IMR-90 (cell line): ENCODE results near the gene OSM. TPM values are rescaled to one million over a fixed set of nuclear protein-coding genes. Genes with fewer than 3 reads are reported as not detected.

Source experiments
- ATAC-seq: fragments of 200-7000 bp; cut with Tn5 transposase; 2 replicates; pipeline ENCODE4 v1.9.1; 2020; ENCODE audit warnings: low read depth, mild to moderate bottlenecking, moderate library complexity
- BruUV-seq: library from RNA; stranded (reverse); fragments of 400-500 nt; replicated peaks from 2 replicates; lab custom pipeline; 2021; lab: Mats Ljungman, UMichigan
- CTCF ChIA-PET: fragments of 300-600 bp; formaldehyde crosslinking; extraction: SDS; loops from one replicate; lab custom pipeline; 2021; ENCODE audit warnings: antibody characterized with exemption; lab: Yijun Ruan, JAX
- POLR2A ChIA-PET: fragments of 300-600 bp; sonication (Branson Sonifier 250); formaldehyde crosslinking; loops from one replicate; lab custom pipeline; 2022; ENCODE audit warnings: antibody characterized with exemption; ENCODE audit not compliant: unreplicated experiment; lab: Charles Lee
- DNase-seq: peaks from one replicate; pipeline ENCODE4 v3.0.0; 2013
- H2AFZ ChIP-seq: replicated peaks from 2 replicates; pipeline ENCODE3; 2013; ENCODE audit warnings: low read length, mild to moderate bottlenecking; ENCODE audit not compliant: poor library complexity
- H2AK5ac ChIP-seq: 2 replicates; pipeline ENCODE4 v1.6.1; 2013; ENCODE audit warnings: low read depth, low read length, inconsistent platforms
- H2AK9ac ChIP-seq: replicated peaks from 2 replicates; pipeline ENCODE3; 2013; ENCODE audit warnings: mild to moderate bottlenecking, low read depth, low read length, moderate library complexity; ENCODE audit not compliant: poor library complexity
- H2BK120ac ChIP-seq: 2 replicates; pipeline ENCODE4 v1.6.1; 2013; ENCODE audit warnings: low read depth, low read length, inconsistent platforms
- H2BK15ac ChIP-seq: 3 replicates; pipeline ENCODE4 v1.6.1; 2013; ENCODE audit warnings: low read depth, low read length, inconsistent platforms
- H2BK20ac ChIP-seq: 2 replicates; pipeline ENCODE4 v1.6.1; 2013; ENCODE audit warnings: low read depth, mild to moderate bottlenecking, inconsistent platforms, low read length, moderate library complexity
- H2BK5ac ChIP-seq: 2 replicates; pipeline ENCODE4 v1.6.1; 2013; ENCODE audit warnings: mild to moderate bottlenecking, low read depth, low read length, inconsistent platforms; ENCODE audit not compliant: poor library complexity, severe bottlenecking
- H3K14ac ChIP-seq: replicated peaks from 2 replicates; pipeline ENCODE4 v1.6.1; 2013; ENCODE audit warnings: low read depth, low read length, inconsistent platforms
- H3K18ac ChIP-seq: 2 replicates; pipeline ENCODE4 v1.6.1; 2013; ENCODE audit warnings: low read depth, low read length, control low read depth
- H3K23ac ChIP-seq: 2 replicates; pipeline ENCODE4 v1.6.1; 2013; ENCODE audit warnings: low read depth, low read length, inconsistent platforms
- H3K27ac ChIP-seq: 2 replicates; pipeline ENCODE4 v1.5.1; 2013; ENCODE audit warnings: mild to moderate bottlenecking, control low read depth, low read length; ENCODE audit not compliant: insufficient read depth
- H3K27me3 ChIP-seq: 2 replicates; pipeline ENCODE4 v1.6.1; 2013; ENCODE audit warnings: low read length; ENCODE audit not compliant: control insufficient read depth, insufficient read depth
- H3K36me3 ChIP-seq: 2 replicates; pipeline ENCODE4 v1.6.1; 2013; ENCODE audit warnings: low read length, mixed read lengths; ENCODE audit not compliant: control insufficient read depth, insufficient read depth
- H3K4ac ChIP-seq: 2 replicates; pipeline ENCODE4 v1.6.1; 2013; ENCODE audit warnings: low read depth, low read length, inconsistent platforms
- H3K4me1 ChIP-seq: 2 replicates; pipeline ENCODE4 v1.6.1; 2013; ENCODE audit warnings: low read length, mixed read lengths; ENCODE audit not compliant: control insufficient read depth, insufficient read depth
- H3K4me2 ChIP-seq: 2 replicates; pipeline ENCODE4 v1.6.1; 2013; ENCODE audit warnings: low read depth, mild to moderate bottlenecking, control low read depth, low read length, moderate library complexity
- H3K4me3 ChIP-seq: 2 replicates; pipeline ENCODE4 v1.5.1; 2013; ENCODE audit warnings: low read depth, mild to moderate bottlenecking, control low read depth, low read length, moderate library complexity; ENCODE audit not compliant: insufficient read depth
- H3K56ac ChIP-seq: 2 replicates; pipeline ENCODE4 v1.6.1; 2013; ENCODE audit warnings: low read length, inconsistent platforms; ENCODE audit not compliant: insufficient read depth; ENCODE audit errors: extremely low read depth
- H3K79me1 ChIP-seq, 2 experiments: 2 replicates each; pipeline ENCODE4 v1.6.1; 2013; ENCODE audit warnings: low read length in 2 of 2, inconsistent platforms in 1 of 2, low read depth in 1 of 2
- H3K9ac ChIP-seq: 2 replicates; pipeline ENCODE4 v1.6.1; 2013; ENCODE audit warnings: low read depth, low read length, control low read depth
- H3K9me1 ChIP-seq: 2 replicates; pipeline ENCODE4 v1.6.1; 2013; ENCODE audit warnings: low read length, inconsistent platforms; ENCODE audit not compliant: insufficient read depth
- H3K9me3 ChIP-seq: 2 replicates; pipeline ENCODE4 v1.6.1; 2013; ENCODE audit warnings: low read length; ENCODE audit not compliant: control insufficient read depth, insufficient read depth
- H4K20me1 ChIP-seq: 2 replicates; pipeline ENCODE4 v1.6.1; 2013; ENCODE audit warnings: low read length, inconsistent platforms; ENCODE audit not compliant: insufficient read depth
- H4K5ac ChIP-seq: 2 replicates; pipeline ENCODE4 v1.6.1; 2013; ENCODE audit warnings: mild to moderate bottlenecking, low read depth, low read length, control low read depth
- H4K8ac ChIP-seq, 2 experiments: 2 replicates each; pipeline ENCODE4 v1.6.1; 2013; ENCODE audit warnings: low read depth in 2 of 2, low read length in 2 of 2, control low read depth in 1 of 2, inconsistent platforms in 1 of 2
- H4K91ac ChIP-seq: 2 replicates; pipeline ENCODE4 v1.6.1; 2013; ENCODE audit warnings: low read depth, low read length, inconsistent platforms; ENCODE audit not compliant: insufficient read depth
- BHLHE40 ChIP-seq: fragments of 150-350 bp; IDR thresholded peaks from 2 replicates; pipeline ENCODE4 v1.6.1; 2016; ENCODE audit warnings: mild to moderate bottlenecking, low read depth, low read length
- CEBPB ChIP-seq: IDR thresholded peaks from 2 replicates; pipeline ENCODE4 v1.6.1; 2012; ENCODE audit warnings: low read depth, low read length, improper control_type of control experiment
- CHD1 ChIP-seq: IDR thresholded peaks from 2 replicates; pipeline ENCODE4 v1.6.1; 2012; ENCODE audit warnings: low read depth, low read length, improper control_type of control experiment
- FOS ChIP-seq: fragments of 150-350 bp; IDR thresholded peaks from 2 replicates; pipeline ENCODE4 v1.6.1; 2016; ENCODE audit warnings: low read depth, low read length
- MAFK ChIP-seq: IDR thresholded peaks from 2 replicates; pipeline ENCODE4 v1.6.1; 2012; ENCODE audit warnings: low read depth, low read length, improper control_type of control experiment
- MAZ ChIP-seq: IDR thresholded peaks from 2 replicates; pipeline ENCODE4 v1.6.1; 2012; ENCODE audit warnings: low read depth, mild to moderate bottlenecking, low read length, improper control_type of control experiment, moderate library complexity, borderline replicate concordance
- NFE2L2 ChIP-seq: fragments of 150-350 bp; IDR thresholded peaks from 2 replicates; pipeline ENCODE4 v1.6.1; 2016; ENCODE audit warnings: low read depth, mild to moderate bottlenecking, low read length
- POLR2A ChIP-seq: IDR thresholded peaks from 2 replicates; pipeline ENCODE4 v1.6.1; 2012; ENCODE audit warnings: mild to moderate bottlenecking, low read depth, low read length
- RAD21 ChIP-seq: IDR thresholded peaks from 2 replicates; pipeline ENCODE4 v1.6.1; 2012; ENCODE audit warnings: low read length, improper control_type of control experiment
- RCOR1 ChIP-seq: IDR thresholded peaks from 2 replicates; pipeline ENCODE4 v1.6.1; 2012; ENCODE audit warnings: mild to moderate bottlenecking, low read length, improper control_type of control experiment; ENCODE audit not compliant: insufficient replicate concordance
- RFX5 ChIP-seq: IDR thresholded peaks from 2 replicates; pipeline ENCODE4 v1.8.0; 2012; ENCODE audit warnings: low read depth, mild to moderate bottlenecking, low read length, moderate library complexity
- SMC3 ChIP-seq: fragments of 150-350 bp; IDR thresholded peaks from 2 replicates; pipeline ENCODE4 v1.6.1; 2016; ENCODE audit warnings: low read depth, mild to moderate bottlenecking, antibody characterized with exemption, low read length, moderate library complexity
- USF2 ChIP-seq: fragments of 150-350 bp; IDR thresholded peaks from 2 replicates; pipeline ENCODE4 v1.6.1; 2017; ENCODE audit warnings: mild to moderate bottlenecking, antibody characterized with exemption, low read length, low read depth
- WGBS, 2 experiments: methylation state at CpG; one replicate each; pipeline versions ENCODE4 v1.1.5 to v1.1.7; 2013; ENCODE audit warnings: missing lambda C conversion rate in 2 of 2; ENCODE audit not compliant: insufficient read length in 1 of 2; ENCODE audit errors: extremely low coverage in 2 of 2; 5-methylcytosine and 5-hydroxymethylcytosine counted together
- dilution Hi-C: fragments of 300-500 bp; cut with HindIII; formaldehyde crosslinking; loops from one replicate; pipeline ENCODE4 v1.14.3; 2018; ENCODE audit warnings: low sequenced_read_pairs; ENCODE audit not compliant: unreplicated experiment
- in situ Hi-C: fragments of 300-500 bp; cut with MboI; formaldehyde crosslinking; loops from 3 replicates; pipeline ENCODE4 v1.14.3; 2019; ENCODE audit warnings: low sequenced_read_pairs, inconsistent platforms, mixed read lengths
- intact Hi-C: fragments of 100-400 bp; cut with micrococcal nuclease; formaldehyde crosslinking; loops from 2 replicates; pipeline ENCODE4 v1.10.0; 2022
- polyA plus RNA-seq, 3 experiments: library from polyadenylated mRNA; depleted of rRNA; stranded (reverse); fragments of >200 nt; gene quantifications; 2 replicates each; pipeline ENCODE4 v1.2.3, GENCODE V29; 2012; ENCODE audit warnings: low replicate concordance in 1 of 3
- total RNA-seq: library from RNA; depleted of rRNA; stranded (reverse); fragments of >200 nt; gene quantifications from 2 replicates; pipeline ENCODE4 v1.2.3, GENCODE V29; 2012
- TF ChIP-seq, protein P1 (sequence below): conservative IDR thresholded peaks from 2 replicates; pipeline ENCODE4 v1.5.1; 2012; ENCODE audit warnings: mild to moderate bottlenecking, low read depth, low read length, improper control_type of control experiment

OSM gene
- total and polyA plus RNA-seq, 2 of the 4 experiments (the other 2 are of a cell fraction) = not detected

DNA sequence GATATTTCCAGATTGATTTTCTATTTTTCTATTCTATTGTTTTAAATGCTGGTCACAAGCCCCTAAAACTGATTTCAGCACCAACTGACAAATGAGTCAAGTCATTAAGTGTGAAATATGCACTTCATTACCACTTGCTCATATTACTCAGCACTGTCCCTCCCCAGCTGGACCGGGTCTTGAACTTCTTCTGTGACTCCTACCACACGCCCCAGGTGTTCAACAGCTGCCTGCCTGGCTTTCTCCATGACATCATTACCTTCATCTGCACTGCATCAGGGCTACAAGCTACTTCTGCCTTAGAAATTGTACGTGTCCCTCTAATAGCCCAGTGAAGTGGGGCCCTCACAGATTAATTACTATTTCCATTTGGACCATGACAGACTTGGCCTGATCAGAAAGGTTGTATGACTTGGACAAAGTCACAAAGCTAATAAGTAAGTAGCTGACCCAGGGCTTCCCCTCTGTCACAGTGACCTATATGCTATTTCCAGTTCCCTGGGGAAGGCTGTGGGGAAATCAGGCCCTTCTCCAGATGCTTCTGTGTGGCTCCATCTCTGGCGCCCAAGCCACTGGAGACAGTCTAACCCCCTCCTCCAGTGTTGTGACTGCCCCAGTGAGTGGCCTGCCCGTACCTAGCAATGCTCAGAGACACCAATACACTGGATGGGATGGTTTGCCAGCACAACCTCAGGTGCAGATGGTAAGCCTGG lies 42.0 kb upstream of the OSM start (continued):
- no peak for TF ChIP-seq NFE2L2
- no peak for TF ChIP-seq RFX5
- no peak for TF ChIP-seq SMC3
- no peak for TF ChIP-seq CHD1
- no peak for TF ChIP-seq MAZ
- TF ChIP-seq MAFK = no peak

DNA sequence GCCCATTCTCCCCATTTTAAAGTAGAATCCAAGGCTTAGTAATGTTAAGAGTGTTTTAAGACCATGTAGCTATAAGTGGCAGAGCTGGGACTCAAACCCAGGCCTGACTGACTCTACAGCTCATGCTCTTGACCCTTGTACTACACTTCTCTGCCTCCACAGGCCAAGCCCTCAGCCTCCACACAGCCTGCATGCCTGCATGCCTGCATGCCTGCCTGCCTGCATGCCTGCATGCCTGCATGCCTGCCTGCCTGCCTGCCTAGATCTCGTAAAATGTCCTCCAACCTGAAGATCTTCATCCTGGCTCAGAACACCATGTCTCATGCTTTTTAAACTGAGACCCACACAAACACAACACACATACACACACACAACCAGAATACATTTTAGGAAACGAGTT lies 41.4 kb upstream of the OSM start:
- no peak overlapping the region for H4K91ac ChIP-seq
- H3K23ac ChIP-seq = no peak overlapping the region
- H4K20me1 ChIP-seq = peaks cover 88% of the 10 kb centered on the region
- no peak overlapping the region for H3K4ac ChIP-seq
- intact Hi-C loops = no loop called here
- no TSS peak for BruUV-seq
- in situ Hi-C loops = no loop called here
- CTCF ChIA-PET = interaction anchor here (0.7 to 1.2 kb wide), 2 partner anchors 20 to 36 kb away, joined by 3 to 6 read pairs; no protein-coding TSS in a partner anchor
- no peak overlapping the region for H2BK15ac ChIP-seq
- peaks cover 15% of the 10 kb centered on the region for H3K36me3 ChIP-seq
- no peak for DNase-seq
- no peak overlapping the region for H2AK5ac ChIP-seq
- H2AK9ac ChIP-seq = no peak overlapping the region
- no peak overlapping the region for H2AFZ ChIP-seq
- ATAC-seq = no peak
- H3K9ac ChIP-seq = no peak overlapping the region
- dilution Hi-C loops = no loop called here
- 100% methylated on average over 1 of the region's 2 CpGs; no CpG with 5 or more reads in 1 of the 2 experiments for WGBS, 2 experiments
- no peak overlapping the region for H3K4me3 ChIP-seq
- no peaks in the 10 kb centered on the region for H3K27me3 ChIP-seq
- TF ChIP-seq NFE2L2 (no peak), RCOR1 (no peak), POLR2A (no peak), FOS (no peak), BHLHE40 (no peak), CEBPB (no peak), USF2 (no peak), RAD21 (no peak), RFX5 (no peak), MAFK (no peak), MAZ (no peak), CHD1 (no peak), SMC3 (no peak)
- TF ChIP-seq, protein P1, sequence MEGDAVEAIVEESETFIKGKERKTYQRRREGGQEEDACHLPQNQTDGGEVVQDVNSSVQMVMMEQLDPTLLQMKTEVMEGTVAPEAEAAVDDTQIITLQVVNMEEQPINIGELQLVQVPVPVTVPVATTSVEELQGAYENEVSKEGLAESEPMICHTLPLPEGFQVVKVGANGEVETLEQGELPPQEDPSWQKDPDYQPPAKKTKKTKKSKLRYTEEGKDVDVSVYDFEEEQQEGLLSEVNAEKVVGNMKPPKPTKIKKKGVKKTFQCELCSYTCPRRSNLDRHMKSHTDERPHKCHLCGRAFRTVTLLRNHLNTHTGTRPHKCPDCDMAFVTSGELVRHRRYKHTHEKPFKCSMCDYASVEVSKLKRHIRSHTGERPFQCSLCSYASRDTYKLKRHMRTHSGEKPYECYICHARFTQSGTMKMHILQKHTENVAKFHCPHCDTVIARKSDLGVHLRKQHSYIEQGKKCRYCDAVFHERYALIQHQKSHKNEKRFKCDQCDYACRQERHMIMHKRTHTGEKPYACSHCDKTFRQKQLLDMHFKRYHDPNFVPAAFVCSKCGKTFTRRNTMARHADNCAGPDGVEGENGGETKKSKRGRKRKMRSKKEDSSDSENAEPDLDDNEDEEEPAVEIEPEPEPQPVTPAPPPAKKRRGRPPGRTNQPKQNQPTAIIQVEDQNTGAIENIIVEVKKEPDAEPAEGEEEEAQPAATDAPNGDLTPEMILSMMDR = no peak
- POLR2A ChIA-PET = no interaction called here
- H3K9me1 ChIP-seq = peaks cover 61% of the 10 kb centered on the region
- no peak overlapping the region for H4K5ac ChIP-seq
- H3K27ac ChIP-seq = no peak overlapping the region
- no peak overlapping the region for H3K56ac ChIP-seq
- peaks cover 55 to 94% of the 10 kb centered on the region in 2 experiments for H3K79me1 ChIP-seq
- no peak overlapping the region for H2BK20ac ChIP-seq
- H4K8ac ChIP-seq = no peak overlapping the region
- peaks cover 39% of the 10 kb centered on the region for H3K4me1 ChIP-seq
- H3K4me2 ChIP-seq = no peak overlapping the region
- H3K18ac ChIP-seq = no peak overlapping the region
- no peaks in the 10 kb centered on the region for H3K9me3 ChIP-seq
- H2BK120ac ChIP-seq = no peak overlapping the region
- H3K14ac ChIP-seq = no peak overlapping the region
- H2BK5ac ChIP-seq = no peak overlapping the region
